NB4 (cell line): Measurements from ENCODE around the gene PHRF1.
A peak's percentile ranks its signal among the peaks of the same experiment; 100 is the strongest.
"Not testable (repeated sequence)": the region's sequence is repeated elsewhere in the genome, so short reads cannot be mapped to it uniquely, and the experiment has no call there.

Experiments
- DNase-seq: peaks from one replicate; pipeline ENCODE4 v3.0.0; 2010; ENCODE audit warnings: low read depth
- H3K4me3 ChIP-seq: one replicate; pipeline ENCODE4 v1.5.1; 2011; ENCODE audit warnings: mild to moderate bottlenecking, low read depth, low read length, moderate library complexity
- MYC ChIP-seq: IDR thresholded peaks from 2 replicates; pipeline ENCODE4 v1.6.1; 2011; ENCODE audit warnings: low read depth, low read length
- POLR2A ChIP-seq: IDR thresholded peaks from 2 replicates; pipeline ENCODE4 v1.6.1; 2011; ENCODE audit warnings: mild to moderate bottlenecking; ENCODE audit not compliant: insufficient read length; ENCODE audit errors: extremely low read depth
- TF ChIP-seq, protein P1 (sequence below): IDR thresholded peaks from one replicate; pipeline ENCODE4 v1.5.1; 2012; ENCODE audit warnings: low read depth, low read length
- TF ChIP-seq, protein P2 (sequence below): IDR thresholded peaks from 2 replicates; pipeline ENCODE4 v1.6.1; 2011; ENCODE audit warnings: low read depth, low read length

Gene PHRF1

DNA sequence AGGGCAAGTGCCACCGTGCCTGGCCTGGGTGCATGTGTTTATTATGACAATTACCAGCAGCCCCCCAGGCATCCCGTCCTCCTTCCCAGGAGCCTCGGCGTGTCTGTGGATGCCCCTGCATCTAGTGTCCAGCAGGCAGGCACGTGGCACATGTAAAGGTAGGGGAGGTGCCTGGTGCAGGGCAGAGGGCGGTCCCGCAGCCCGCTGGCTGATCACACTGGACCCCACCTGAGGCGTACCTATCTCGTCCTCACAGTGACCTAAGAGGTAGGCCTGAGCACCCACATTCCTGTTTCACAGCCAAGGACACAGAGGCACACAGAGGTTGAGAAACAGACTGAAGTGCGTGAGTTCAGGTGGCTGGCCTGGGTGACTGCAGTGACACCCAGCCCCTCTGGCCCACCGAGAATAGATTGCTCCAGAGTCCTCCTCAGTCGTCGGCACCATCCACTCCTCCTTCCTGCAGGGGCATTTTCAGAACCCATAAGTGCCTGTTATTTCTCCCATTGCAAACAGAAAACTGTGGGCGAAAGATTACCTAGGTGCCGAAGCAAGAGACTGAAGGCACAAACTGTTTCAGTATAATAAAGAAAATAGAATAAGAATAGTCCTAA lies 3.0 kb upstream of the PHRF1 start:
- no peak for TF ChIP-seq POLR2A
- no peak for TF ChIP-seq MYC
- TF ChIP-seq, protein P1, sequence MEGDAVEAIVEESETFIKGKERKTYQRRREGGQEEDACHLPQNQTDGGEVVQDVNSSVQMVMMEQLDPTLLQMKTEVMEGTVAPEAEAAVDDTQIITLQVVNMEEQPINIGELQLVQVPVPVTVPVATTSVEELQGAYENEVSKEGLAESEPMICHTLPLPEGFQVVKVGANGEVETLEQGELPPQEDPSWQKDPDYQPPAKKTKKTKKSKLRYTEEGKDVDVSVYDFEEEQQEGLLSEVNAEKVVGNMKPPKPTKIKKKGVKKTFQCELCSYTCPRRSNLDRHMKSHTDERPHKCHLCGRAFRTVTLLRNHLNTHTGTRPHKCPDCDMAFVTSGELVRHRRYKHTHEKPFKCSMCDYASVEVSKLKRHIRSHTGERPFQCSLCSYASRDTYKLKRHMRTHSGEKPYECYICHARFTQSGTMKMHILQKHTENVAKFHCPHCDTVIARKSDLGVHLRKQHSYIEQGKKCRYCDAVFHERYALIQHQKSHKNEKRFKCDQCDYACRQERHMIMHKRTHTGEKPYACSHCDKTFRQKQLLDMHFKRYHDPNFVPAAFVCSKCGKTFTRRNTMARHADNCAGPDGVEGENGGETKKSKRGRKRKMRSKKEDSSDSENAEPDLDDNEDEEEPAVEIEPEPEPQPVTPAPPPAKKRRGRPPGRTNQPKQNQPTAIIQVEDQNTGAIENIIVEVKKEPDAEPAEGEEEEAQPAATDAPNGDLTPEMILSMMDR = no peak
- TF ChIP-seq, protein P2, sequence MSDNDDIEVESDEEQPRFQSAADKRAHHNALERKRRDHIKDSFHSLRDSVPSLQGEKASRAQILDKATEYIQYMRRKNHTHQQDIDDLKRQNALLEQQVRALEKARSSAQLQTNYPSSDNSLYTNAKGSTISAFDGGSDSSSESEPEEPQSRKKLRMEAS = no peak
- DNase-seq = no peak
- no peak overlapping the region for H3K4me3 ChIP-seq

DNA sequence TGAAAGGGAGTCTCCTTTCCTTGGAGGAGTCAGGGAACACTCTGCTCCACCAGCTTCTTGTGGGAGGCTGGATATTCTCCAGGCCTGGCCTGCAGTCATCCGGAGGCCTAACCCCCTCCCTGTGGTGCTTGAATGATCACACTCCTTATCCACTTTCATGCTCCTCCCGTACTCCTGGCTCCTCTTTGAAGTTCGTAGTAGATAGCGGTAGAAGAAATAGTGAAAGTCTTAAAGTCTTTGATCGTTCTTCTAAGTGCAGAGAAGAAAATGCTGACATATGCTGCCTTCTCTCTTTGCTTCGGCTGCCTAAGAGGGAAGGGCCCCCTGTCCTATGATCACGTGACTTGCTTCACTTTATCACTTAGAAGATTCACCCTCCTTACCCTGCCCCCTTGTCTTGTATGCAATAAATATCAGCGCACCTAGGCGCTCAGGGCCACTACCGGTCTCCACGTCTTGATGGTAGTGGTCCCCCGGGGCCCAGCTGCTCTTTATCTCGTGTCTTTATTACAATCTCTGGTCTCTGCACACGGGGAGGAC lies 2.2 kb upstream of the PHRF1 start:
- not testable (repeated sequence) for DNase-seq, H3K4me3 ChIP-seq

DNA sequence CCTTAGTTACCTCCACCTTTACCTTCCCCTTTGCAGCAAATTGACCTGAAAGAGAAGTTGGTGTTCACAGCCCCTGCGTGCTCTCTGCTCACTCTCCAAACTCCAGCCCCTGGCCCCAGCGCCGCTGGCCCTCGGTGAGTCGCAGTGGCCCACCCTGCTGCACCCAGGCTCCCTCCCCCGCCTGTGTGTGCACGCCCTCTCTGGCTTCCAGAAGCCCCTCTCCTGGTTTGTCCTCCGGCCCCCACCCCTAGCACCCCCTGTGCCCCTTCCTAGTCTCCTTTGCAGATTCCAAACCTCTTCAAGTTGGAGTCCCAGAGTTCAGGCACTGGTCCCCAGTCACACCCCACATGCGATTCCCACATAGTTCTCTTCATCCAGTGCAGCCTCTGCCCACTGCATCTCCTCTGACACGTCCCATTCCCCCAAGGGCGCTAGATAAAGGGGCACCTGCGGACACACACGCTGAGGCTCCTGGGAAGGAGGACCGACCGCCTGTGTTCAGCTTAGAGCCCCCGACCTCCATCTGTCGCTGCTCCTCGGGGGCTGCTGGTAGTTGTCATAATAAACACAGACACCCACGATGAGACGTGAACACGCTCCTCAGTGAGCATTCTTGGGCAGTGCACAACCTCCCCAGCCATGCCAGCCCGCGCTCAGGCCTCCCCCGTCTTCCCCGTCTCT lies 1.5 kb upstream of the PHRF1 start:
- no peak for DNase-seq
- no peak for TF ChIP-seq POLR2A
- TF ChIP-seq, protein P1 = no peak
- TF ChIP-seq, protein P2 = no peak
- no peak for TF ChIP-seq MYC
- no peak overlapping the region for H3K4me3 ChIP-seq

DNA sequence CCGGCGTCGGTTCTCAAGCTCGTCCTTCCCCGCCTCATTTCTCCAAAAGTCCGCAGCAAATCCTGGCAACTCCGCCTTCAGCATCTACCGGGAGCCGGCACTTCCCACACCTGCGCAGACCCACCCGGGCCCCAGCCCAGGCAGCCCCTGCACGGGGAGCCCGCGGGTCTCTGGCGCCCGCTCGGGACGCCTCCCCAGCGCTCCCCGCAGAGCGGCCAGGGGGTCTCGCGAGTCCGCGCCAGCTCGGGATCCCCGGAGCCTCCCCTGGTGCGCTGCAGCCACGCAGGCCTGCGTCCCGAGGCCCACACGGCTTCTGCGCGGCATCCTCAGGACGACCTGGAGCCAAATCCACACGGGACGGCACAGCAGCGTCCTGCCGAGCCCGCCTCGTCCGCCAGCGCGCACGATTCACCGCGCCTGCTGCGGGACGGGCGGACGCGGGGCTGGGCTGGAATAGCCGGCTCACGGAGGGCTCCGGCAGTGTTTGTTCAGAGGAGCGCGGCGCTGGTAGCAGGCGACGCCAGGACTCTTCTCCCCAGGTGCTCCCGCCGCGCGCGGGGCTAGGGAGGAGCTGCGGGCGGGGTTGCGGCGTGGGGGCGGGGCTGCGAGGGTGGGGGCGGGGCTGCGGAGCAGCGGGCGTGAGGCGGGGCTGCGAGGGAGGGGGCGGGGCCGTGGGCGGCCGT lies 816 bp upstream of the PHRF1 start:
- no peak for DNase-seq
- H3K4me3 ChIP-seq = peak overlapping the region; percentile 16
- TF ChIP-seq, protein P1 = no peak
- TF ChIP-seq, protein P2 = no peak
- no peak for TF ChIP-seq POLR2A
- TF ChIP-seq MYC = no peak

DNA sequence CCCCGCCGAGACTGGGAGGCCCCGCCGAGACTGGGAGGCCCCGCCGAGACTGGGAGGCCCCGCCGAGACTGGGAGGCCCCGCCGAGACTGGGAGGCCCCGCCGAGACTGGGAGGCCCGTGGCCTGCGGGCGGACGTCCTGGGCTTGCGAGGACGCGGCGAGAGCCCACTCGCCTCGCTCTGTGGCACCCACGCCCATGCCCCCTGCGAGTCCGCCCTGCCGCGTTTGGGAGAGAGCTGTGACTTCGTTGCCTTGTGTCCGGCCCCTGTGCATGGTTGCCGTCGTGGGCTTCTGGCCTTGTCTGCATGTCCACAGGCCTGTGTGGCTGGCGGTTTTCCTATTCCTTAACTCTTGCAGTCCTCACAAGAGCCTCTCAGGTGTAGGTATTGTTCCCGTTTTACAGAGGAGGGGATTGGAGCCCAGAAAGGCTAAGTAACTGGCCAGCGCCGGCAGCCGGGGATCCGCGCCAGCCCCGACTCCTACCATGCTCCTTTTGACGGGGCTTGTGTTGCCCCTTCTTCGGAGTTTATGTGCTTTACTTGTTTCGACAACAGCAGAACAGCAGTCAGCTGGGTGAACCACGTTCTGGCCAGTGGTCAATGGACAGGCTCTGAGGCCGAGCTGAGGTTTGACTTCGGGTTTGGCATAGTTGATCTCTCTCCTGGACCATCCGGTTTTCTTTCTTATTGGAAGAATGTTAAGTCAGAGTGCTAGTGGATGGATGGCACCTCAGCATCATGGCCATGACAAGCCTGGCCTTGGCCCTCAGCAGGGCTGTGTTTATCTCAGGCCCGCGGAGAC lies 741 bp downstream of the PHRF1 start:
- TF ChIP-seq MYC (no peak), POLR2A (no peak)
- TF ChIP-seq, protein P2 = no peak
- TF ChIP-seq, protein P1 = no peak
- DNase-seq = no peak
- H3K4me3 ChIP-seq = peak overlapping the region; percentile 81

DNA sequence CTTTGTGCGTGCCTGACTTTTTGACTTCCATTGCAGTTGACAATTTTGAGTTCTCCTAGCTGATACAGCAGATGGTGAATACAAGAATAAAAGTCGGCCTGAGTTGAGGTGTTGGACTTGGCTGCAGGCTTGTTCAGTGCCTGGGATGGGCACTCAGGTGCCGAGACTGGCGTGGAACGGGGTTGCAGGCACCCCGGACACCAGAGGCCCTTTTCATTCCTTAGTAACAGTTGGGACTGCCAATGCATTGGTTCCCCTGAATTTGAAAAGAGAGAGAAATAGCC lies 1.3 kb downstream of the PHRF1 start:
- peak overlapping the region; percentile 81 for H3K4me3 ChIP-seq
- TF ChIP-seq, protein P1 = no peak
- TF ChIP-seq MYC (no peak), POLR2A (no peak)
- TF ChIP-seq, protein P2 = no peak
- DNase-seq = no peak
